Activated T-helper 2 cell treated with anti-CD3 and anti-CD28 coated beads, Interferon-gamma antibody, Interleukin-2, Interleukin-4, amounts not matched to agents 10 μg/mL and 5 μg/mL and 100 μg/mL, durations not matched to agents 14 hours and 24 hours and 36 hours (primary cell): Measurements from ENCODE around the gene GSC2. TPM values are rescaled to one million over a fixed set of nuclear protein-coding genes. Genes with fewer than 3 reads are reported as not detected.

Source experiments
- total RNA-seq: library from RNA; stranded (reverse); gene quantifications from 2 replicates; pipeline ENCODE4 v1.2.3, GENCODE V29; 2022

Gene GSC2
- total RNA-seq, 1 donor from 2014 or later, result not detected

Other genes starting within 250 kb of the GSC2 start
- 0.87 and 1.2 TPM in 2 replicates for gene DGCR6, start 244.0 kb downstream of the GSC2 start, total RNA-seq
- gene PRODH, start 214.0 kb downstream of the GSC2 start, total RNA-seq, result 0.50 and 0.94 TPM in 2 replicates
- gene DGCR2, start 27.9 kb downstream of the GSC2 start, total RNA-seq, result 20.8 and 22.5 TPM in 2 replicates
- gene TSSK2, start 19.0 kb downstream of the GSC2 start, total RNA-seq, result not detected in 2 replicates
- gene ESS2, start 5.6 kb downstream of the GSC2 start, total RNA-seq, result 19.4 and 20.3 TPM in 2 replicates
- 52.0 and 53.1 TPM in 2 replicates for gene SLC25A1, start 28.4 kb upstream of the GSC2 start, total RNA-seq
- gene CLTCL1, start 141.4 kb upstream of the GSC2 start, total RNA-seq, result 0.60 and 1.5 TPM in 2 replicates